ENCODE data around the gene VWA3B. TPM values are rescaled to one million over a fixed set of nuclear protein-coding genes. Genes with fewer than 3 reads are reported as not detected.
"Not testable (repeated sequence)": the region's sequence is repeated elsewhere in the genome, so short reads cannot be mapped to it uniquely, and the experiment has no call there.

Gene VWA3B
- polyA plus RNA-seq, 1 experiment: not detected

DNA sequence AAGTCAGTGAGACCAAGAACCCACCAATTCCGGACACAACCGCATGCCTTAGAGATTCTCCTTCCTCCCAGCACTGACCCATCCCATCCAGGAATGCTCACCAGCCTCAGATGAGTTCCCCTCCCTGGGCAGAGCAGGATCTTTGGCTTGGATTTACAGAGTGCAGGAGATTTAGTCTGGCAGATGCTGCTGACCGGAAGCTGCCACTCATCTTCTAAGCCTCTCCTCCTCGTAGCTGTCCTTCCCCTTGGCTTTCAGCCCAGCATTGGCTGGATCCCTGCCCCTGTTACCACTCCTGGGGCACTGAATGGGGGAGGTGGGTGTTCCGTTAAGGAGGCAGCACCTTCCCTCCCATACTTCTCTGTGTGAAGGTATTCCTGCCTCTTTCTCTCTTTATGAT, 53.2 kb downstream of the VWA3B start:
- Histone ChIP-seq H3K4me3 (ENCODE audit: low read depth, low read length) (no peak overlapping the region), H3K27ac (ENCODE audit: low read depth, low read length) (no peak overlapping the region), H3K27me3 (ENCODE audit: control insufficient read depth, insufficient read depth, low read length) (no peaks in the 10 kb centered on the region), H3K9me3 (ENCODE audit: control insufficient read depth, insufficient read depth, low read length) (peaks cover 3% of the 10 kb centered on the region; the same call in 1 of the 2 replicates)
- no peak for DNase-seq (ENCODE audit: low read depth, low spot score)
- ChIA-PET CTCF (no interaction called here), POLR2A (no interaction called here)
- TF ChIP-seq, protein P1, sequence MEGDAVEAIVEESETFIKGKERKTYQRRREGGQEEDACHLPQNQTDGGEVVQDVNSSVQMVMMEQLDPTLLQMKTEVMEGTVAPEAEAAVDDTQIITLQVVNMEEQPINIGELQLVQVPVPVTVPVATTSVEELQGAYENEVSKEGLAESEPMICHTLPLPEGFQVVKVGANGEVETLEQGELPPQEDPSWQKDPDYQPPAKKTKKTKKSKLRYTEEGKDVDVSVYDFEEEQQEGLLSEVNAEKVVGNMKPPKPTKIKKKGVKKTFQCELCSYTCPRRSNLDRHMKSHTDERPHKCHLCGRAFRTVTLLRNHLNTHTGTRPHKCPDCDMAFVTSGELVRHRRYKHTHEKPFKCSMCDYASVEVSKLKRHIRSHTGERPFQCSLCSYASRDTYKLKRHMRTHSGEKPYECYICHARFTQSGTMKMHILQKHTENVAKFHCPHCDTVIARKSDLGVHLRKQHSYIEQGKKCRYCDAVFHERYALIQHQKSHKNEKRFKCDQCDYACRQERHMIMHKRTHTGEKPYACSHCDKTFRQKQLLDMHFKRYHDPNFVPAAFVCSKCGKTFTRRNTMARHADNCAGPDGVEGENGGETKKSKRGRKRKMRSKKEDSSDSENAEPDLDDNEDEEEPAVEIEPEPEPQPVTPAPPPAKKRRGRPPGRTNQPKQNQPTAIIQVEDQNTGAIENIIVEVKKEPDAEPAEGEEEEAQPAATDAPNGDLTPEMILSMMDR (IDR thresholded peaks at IDR 0.05; ENCODE audit: low read depth, low read length): no peak

DNA sequence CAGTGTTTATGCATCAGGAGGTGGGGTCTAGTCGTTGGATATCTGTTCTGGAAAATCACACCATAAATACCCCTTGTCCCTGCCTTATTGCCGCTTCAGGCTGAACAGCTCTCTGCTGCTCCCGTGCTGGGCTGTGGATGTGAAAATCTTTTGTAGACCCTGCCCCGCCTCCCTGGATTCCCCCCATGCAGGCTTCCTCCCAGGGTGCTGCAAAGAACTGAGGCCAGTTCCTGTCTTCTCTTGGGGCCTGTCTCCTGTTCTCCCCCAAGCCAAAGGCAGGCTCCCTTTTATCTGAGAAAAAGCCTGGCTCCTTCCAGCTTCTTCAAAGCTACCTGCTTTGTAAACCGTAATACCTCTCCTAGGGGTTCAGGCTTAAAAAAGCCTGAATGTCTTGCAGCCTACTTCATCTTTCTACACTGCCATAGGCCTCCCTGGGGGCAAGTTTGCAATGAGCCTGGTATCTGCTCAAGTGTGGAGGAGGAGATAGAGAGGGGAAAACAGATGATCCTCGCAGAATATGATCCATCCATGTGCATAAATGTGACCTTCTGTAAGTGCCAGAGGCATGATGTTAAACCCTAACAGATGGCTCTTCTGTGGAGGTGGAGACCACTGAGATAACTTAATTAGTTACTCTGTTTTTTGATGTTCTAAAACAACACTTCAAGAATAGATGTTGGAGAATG, 55.3 kb downstream of the VWA3B start:
- H3K9me3 ChIP-seq (ENCODE audit: control insufficient read depth, insufficient read depth, low read length): peaks cover 3% of the 10 kb centered on the region; the same call in 1 of the 2 replicates
- TF ChIP-seq, protein P1 (IDR thresholded peaks at IDR 0.05; ENCODE audit: low read depth, low read length): no peak
- no peak overlapping the region for H3K27ac ChIP-seq (ENCODE audit: low read depth, low read length)
- DNase-seq (ENCODE audit: low read depth, low spot score): no peak
- ChIA-PET POLR2A (no interaction called here), CTCF (interaction anchor here (1.6 kb wide), 1 partner anchor 335 kb away, joined by 4 read pairs; no protein-coding TSS in a partner anchor)
- H3K4me3 ChIP-seq (ENCODE audit: low read depth, low read length): no peak overlapping the region
- no peaks in the 10 kb centered on the region for H3K27me3 ChIP-seq (ENCODE audit: control insufficient read depth, insufficient read depth, low read length)

DNA sequence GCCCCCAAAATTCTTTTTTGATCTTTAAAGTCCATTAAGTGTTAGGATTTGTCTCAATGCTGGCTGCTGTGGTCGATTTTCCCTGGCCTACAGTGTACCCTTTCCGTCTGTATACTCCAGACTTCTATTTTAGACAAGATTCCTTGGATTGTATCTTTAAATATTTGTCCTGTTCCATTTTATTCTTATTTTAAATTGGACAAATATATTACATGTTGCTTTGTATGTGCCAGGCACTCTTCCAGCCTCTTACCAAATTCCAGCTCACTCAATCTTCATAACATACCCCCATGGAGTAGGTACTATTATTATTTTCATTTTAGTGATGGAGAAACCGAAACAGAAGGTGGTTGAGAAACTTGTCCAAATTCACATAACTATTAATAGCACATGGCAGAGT, 58.1 kb downstream of the VWA3B start:
- CTCF ChIA-PET: no interaction called here
- no peak for DNase-seq (ENCODE audit: low read depth, low spot score)
- Histone ChIP-seq H3K27ac (ENCODE audit: low read depth, low read length) (no peak overlapping the region), H3K9me3 (ENCODE audit: control insufficient read depth, insufficient read depth, low read length) (no peaks in the 10 kb centered on the region), H3K4me3 (ENCODE audit: low read depth, low read length) (no peak overlapping the region), H3K27me3 (ENCODE audit: control insufficient read depth, insufficient read depth, low read length) (no peaks in the 10 kb centered on the region)
- POLR2A ChIA-PET: no interaction called here
- TF ChIP-seq, protein P1 (IDR thresholded peaks at IDR 0.05; ENCODE audit: low read depth, low read length): no peak

DNA sequence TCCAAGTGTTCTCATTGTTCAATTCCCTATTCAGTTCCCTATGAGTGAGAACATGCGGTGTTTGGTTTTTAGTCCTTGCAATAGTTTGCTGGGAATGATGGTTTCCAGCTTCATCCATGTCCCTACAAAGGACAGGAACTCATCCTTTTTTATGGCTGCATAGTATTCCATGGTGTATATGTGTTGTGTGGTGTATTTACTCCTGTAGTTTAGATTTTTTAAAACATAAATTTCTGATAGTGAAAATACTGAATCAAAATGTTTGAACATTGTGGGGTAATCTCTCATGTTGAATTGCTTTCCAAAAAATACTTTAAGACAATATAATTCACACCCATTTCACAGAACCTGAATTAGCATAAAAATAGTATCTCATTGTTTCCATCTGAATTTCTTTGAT, 60.9 kb downstream of the VWA3B start:
- H3K4me3 ChIP-seq (ENCODE audit: low read depth, low read length); POLR2A ChIA-PET; H3K27me3 ChIP-seq (ENCODE audit: control insufficient read depth, insufficient read depth, low read length); CTCF ChIA-PET; H3K9me3 ChIP-seq (ENCODE audit: control insufficient read depth, insufficient read depth, low read length); DNase-seq (ENCODE audit: low read depth, low spot score); H3K27ac ChIP-seq (ENCODE audit: low read depth, low read length): not testable (repeated sequence)

DNA sequence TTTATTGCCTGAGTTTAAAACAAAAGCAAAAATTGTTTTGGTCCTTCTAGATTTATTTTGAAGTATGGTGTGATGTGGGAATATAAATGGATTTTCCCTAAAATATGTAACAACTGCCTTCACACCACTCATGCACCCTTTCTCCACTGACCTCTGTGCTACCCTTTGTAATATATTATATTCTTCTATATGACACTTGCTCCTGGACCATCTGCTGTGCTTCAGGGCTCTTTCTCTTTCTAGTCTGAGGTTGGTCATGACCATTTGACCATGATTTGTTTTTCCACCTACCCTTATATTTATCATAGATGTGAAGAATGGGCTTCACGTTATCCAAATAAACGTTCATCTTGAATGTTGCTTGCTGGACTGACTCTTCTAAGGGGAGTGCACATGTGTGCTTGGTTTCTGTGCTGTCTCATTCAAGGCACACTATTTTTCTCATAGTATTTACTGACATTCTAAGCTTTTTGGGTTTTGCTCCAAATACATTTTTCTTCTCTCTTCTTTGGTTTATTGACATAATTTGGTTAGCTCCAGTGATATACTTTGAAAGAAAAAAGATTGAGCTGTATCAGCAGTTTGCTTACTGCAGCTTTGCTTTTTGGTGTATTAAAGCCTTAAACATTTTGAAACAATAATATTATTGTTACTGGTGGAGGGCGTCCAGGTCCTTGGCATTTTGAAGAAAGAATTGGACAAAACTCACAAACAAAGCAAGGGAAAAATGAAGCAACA, 61.8 kb downstream of the VWA3B start:
- TF ChIP-seq, protein P1 (IDR thresholded peaks at IDR 0.05; ENCODE audit: low read depth, low read length): no peak
- Histone ChIP-seq H3K4me3 (ENCODE audit: low read depth, low read length) (peak overlapping the region; percentile 33), H3K27me3 (ENCODE audit: control insufficient read depth, insufficient read depth, low read length) (no peaks in the 10 kb centered on the region), H3K9me3 (ENCODE audit: control insufficient read depth, insufficient read depth, low read length) (no peaks in the 10 kb centered on the region), H3K27ac (ENCODE audit: low read depth, low read length) (no peak overlapping the region)
- ChIA-PET POLR2A (no interaction called here), CTCF (interaction anchor here (0.7 to 1.7 kb wide), 4 partner anchors 339 to 558 kb away, joined by 3 to 6 read pairs (median 4); no protein-coding TSS in a partner anchor)
- no peak for DNase-seq (ENCODE audit: low read depth, low spot score)

Measured in AG04450 (cell line).